Esophagus muscularis mucosa (tissue), 4 donors: Measurements from ENCODE around the gene NR0B2. TPM values are rescaled to one million over a fixed set of nuclear protein-coding genes. Genes with fewer than 3 reads are reported as not detected.
"Not testable (repeated sequence)": the region's sequence is repeated elsewhere in the genome, so short reads cannot be mapped to it uniquely, and the experiment has no call there.

ENCODE experiments used
- DNase-seq: peaks from one replicate; pipeline ENCODE4 v3.0.0-alpha.2; 2017; ENCODE audit errors: extremely low spot score
- H3K27ac ChIP-seq, 4 donors: fragments of 200-600 bp; sonication (generic); replicated peaks in 1 of 4; 1 replicate in 3 of 4; 2 replicates in 1 of 4; pipeline ENCODE4 v1.5.1; 2016 to 2019; ENCODE audit warnings: mild to moderate bottlenecking in 1 of 4
- H3K27me3 ChIP-seq, 4 donors: fragments of 200-600 bp; sonication (generic); one replicate each; pipeline versions ENCODE4 v1.5.1 to v1.6.0; 2016 to 2019
- H3K36me3 ChIP-seq, 4 donors: fragments of 200-600 bp; sonication (generic); one replicate each; pipeline ENCODE4 v1.5.1; 2016 to 2019
- H3K4me1 ChIP-seq, 4 donors: fragments of 200-600 bp; sonication (generic); one replicate each; pipeline ENCODE4 v1.5.1; 2016 to 2019
- H3K4me3 ChIP-seq, 4 donors: fragments of 200-600 bp; sonication (generic); 1 replicate in 2 of 4; 2 replicates in 2 of 4; pipeline ENCODE4 v1.5.1; 2016 to 2019; ENCODE audit warnings: mild to moderate bottlenecking in 4 of 4, moderate library complexity in 1 of 4
- H3K9me3 ChIP-seq, 4 donors: fragments of 200-600 bp; sonication (generic); 1 replicate in 3 of 4; 2 replicates in 1 of 4; pipeline ENCODE4 v1.5.1; 2016 to 2019
- EP300 ChIP-seq: sonication (generic); formaldehyde crosslinking; IDR thresholded peaks from one replicate; pipeline ENCODE4 v1.6.1; 2017; ENCODE audit warnings: antibody characterized with exemption
- POLR2A ChIP-seq: fragments of 450-650 bp; IDR thresholded peaks from one replicate; pipeline ENCODE4 v1.6.1; 2017; ENCODE audit warnings: antibody characterized with exemption, moderate library complexity, mild to moderate bottlenecking, low read depth
- POLR2AphosphoS5 ChIP-seq, 2 donors: sonication (generic); formaldehyde crosslinking; IDR thresholded peaks; one replicate each; pipeline ENCODE4 v1.6.1; 2017; ENCODE audit warnings: antibody characterized with exemption in 2 of 2
- WGBS: methylation state at CpG from one replicate; pipeline ENCODE4 v1.1.5; 2018; 5-methylcytosine and 5-hydroxymethylcytosine counted together
- intact Hi-C: fragments of 100-400 bp; cut with DNase I; formaldehyde crosslinking; loops from one replicate; pipeline ENCODE4 v1.15.1; 2023
- total RNA-seq, 4 donors: library from RNA; depleted of rRNA; stranded (reverse); fragments of >200 nt; gene quantifications; one replicate each; pipeline versions ENCODE4 v1.1.0 to v1.2.1, GENCODE V29; 2016
- TF ChIP-seq, protein P1 (sequence below), 3 experiments: fragments of 200-600 bp in 2 of 3; fragments of 450-650 bp in 1 of 3; sonication (generic) in 2 of 3; IDR thresholded peaks; one replicate each; pipeline ENCODE4 v1.5.1; 2017 to 2019; ENCODE audit warnings: antibody characterized with exemption in 3 of 3, mild to moderate bottlenecking in 2 of 3, moderate library complexity in 1 of 3

The NR0B2 gene
- total RNA-seq, 4 donors from 2014 or later, result not detected

DNA sequence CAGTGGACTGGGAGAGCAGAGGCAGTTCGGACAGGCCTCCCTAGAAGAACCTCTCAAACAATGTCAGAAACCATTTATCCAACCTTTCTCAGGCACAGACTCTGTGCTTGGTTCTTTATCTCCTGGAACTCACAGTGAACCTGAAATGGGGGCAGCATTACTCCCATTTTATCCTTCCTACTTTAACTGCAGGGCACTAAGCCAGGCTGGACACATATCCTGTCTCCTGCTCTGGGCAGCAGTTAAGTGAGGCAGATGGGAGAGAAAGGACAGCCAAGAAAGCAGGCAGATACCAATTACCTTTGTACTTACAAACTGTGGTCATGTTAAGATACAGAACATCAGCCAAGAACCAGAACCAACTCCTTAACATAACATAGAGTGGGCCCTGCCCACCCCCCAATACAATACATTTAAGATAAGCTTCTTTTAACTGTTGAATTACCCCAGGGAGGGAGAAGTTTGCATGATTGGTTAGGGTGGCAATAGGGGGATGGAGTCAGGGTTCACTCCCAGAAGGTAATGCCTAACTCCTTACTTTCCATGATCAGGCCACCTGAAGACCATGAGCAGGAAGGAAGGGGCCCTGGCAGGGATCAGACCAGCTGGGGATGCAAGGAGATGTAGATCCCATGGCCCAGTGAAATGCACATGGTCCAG, 35.6 kb upstream of the NR0B2 start:
- H3K36me3 ChIP-seq, result peaks cover 16 to 34% (median 31%) of the 10 kb centered on the region in 4 donors
- WGBS, result 71% methylated on average over 1 of the region's 1 CpG

DNA sequence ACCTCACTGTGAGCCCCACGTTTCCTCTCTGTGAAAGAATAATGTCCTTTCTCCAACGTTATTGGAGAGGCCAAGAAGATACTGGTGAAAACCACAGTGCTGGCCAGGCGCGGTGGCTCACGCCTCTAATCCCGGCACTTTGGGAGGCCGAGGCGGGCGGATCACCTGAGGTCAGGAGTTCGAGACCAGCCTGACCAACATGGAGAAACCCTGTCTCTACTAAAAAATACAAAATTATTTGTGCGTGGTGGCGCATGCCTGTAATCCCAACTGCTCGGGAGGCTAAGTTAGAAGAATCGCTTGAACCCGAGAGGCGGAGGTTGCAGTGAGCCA, 34.9 kb upstream of the NR0B2 start:
- intact Hi-C loops, H3K4me1 ChIP-seq, DNase-seq, H3K27ac ChIP-seq, H3K9me3 ChIP-seq, H3K27me3 ChIP-seq, H3K4me3 ChIP-seq: not testable (repeated sequence)
- 88% methylated on average over 16 of the region's 16 CpGs for WGBS
- H3K36me3 ChIP-seq, result peaks cover 23 to 41% (median 38%) of the 10 kb centered on the region in 4 donors

More for the DNA sequence above, 35.6 kb upstream of the NR0B2 start:
- H3K9me3 ChIP-seq, result no peaks in the 10 kb centered on the region
- H3K4me3 ChIP-seq, result no peak overlapping the region
- no peak for DNase-seq
- intact Hi-C loops, result no loop called here
- H3K4me1 ChIP-seq, result peaks cover 0 to 4% (median 0%) of the 10 kb centered on the region in 4 donors
- no peak overlapping the region for H3K27ac ChIP-seq
- TF ChIP-seq POLR2A (no peak), EP300 (no peak)
- TF ChIP-seq, protein P1, sequence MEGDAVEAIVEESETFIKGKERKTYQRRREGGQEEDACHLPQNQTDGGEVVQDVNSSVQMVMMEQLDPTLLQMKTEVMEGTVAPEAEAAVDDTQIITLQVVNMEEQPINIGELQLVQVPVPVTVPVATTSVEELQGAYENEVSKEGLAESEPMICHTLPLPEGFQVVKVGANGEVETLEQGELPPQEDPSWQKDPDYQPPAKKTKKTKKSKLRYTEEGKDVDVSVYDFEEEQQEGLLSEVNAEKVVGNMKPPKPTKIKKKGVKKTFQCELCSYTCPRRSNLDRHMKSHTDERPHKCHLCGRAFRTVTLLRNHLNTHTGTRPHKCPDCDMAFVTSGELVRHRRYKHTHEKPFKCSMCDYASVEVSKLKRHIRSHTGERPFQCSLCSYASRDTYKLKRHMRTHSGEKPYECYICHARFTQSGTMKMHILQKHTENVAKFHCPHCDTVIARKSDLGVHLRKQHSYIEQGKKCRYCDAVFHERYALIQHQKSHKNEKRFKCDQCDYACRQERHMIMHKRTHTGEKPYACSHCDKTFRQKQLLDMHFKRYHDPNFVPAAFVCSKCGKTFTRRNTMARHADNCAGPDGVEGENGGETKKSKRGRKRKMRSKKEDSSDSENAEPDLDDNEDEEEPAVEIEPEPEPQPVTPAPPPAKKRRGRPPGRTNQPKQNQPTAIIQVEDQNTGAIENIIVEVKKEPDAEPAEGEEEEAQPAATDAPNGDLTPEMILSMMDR (IDR thresholded peaks at IDR 0.05), result no peak
- peaks cover 0 to 12% (median 0%) of the 10 kb centered on the region in 4 donors for H3K27me3 ChIP-seq

DNA sequence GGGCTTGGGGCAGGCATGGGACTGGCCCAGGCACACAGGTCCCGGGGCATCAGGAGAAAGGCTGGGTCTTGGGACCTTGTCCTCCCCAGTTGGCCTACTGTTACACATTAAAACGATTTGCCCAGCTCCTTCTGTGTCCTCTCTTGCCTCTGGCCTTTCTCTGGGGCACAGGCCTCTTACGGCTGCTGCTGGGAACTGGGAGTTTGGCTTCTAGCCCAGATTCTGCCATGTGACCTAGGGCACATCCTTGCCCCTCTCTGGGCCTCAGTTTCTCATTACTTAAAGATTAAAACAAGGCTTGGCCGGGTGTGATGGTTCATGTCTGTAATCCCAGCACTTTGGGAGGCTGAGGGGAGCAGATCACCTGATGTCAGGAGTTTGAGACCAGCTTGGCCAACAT, 32.5 kb upstream of the NR0B2 start:
- Histone ChIP-seq H3K9me3 (no peaks in the 10 kb centered on the region), H3K4me1 (peaks cover 0 to 4% (median 0%) of the 10 kb centered on the region in 4 donors), H3K4me3 (no peak overlapping the region), H3K36me3 (peaks cover 45 to 65% (median 62%) of the 10 kb centered on the region in 4 donors), H3K27ac (no peak overlapping the region), H3K27me3 (no peaks in the 10 kb centered on the region)
- intact Hi-C loops, result no loop called here
- 85% methylated on average over 4 of the region's 4 CpGs for WGBS
- TF ChIP-seq EP300 (no peak), POLR2AphosphoS5 (IDR thresholded peaks at IDR 0.05) (no peak), POLR2A (no peak)
- TF ChIP-seq, protein P1 (IDR thresholded peaks at IDR 0.05), result no peak
- DNase-seq, result no peak

DNA sequence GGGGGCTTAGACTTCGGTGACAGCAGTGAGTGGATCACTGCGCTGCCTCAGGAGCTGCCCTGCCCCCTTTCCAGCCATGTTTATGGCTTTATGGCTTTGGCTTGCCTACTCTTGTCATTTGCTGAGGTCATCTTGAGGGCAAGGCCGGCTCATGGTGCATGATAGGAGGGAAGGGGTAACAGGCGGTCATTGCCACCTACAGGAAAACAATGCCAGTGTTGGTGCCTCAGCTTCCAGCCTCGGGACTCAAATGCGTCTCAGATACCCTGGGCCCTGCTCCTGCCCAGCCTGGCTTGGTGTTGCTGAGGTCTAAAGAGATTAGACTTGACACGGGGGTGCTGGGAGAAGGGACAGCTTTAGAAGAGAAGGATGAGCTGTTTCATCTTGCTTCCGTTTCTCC, 32.0 kb upstream of the NR0B2 start:
- Histone ChIP-seq H3K27me3 (no peaks in the 10 kb centered on the region), H3K27ac (no peak overlapping the region), H3K4me1 (peaks cover 0 to 4% (median 0%) of the 10 kb centered on the region in 4 donors), H3K4me3 (no peak overlapping the region), H3K9me3 (no peaks in the 10 kb centered on the region), H3K36me3 (peaks cover 46 to 67% (median 65%) of the 10 kb centered on the region in 4 donors)
- TF ChIP-seq EP300 (no peak), POLR2AphosphoS5 (IDR thresholded peaks at IDR 0.05) (no peak), POLR2A (no peak)
- TF ChIP-seq, protein P1 (IDR thresholded peaks at IDR 0.05), result no peak
- no peak for DNase-seq
- intact Hi-C loops, result no loop called here
- 85% methylated on average over 8 of the region's 8 CpGs for WGBS

DNA sequence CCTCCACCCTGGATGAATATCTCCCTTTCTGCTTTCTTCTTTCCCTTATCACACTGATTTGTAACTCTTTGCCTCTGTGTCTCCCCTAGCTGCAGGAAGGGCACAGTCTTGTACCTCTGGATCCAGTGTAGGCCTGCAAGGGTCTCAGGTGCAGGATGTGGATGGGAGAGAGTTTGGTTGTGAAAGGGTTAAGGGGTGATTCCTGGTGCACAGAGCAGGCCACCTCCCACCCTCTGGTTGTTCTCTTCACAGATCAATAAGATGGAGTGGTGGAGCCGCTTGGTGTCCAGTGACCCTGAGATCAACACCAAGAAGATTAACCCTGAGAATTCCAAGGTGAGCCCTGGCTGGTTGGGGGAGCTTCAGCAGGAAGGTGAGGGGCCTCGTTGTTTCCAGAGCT, 31.4 kb upstream of the NR0B2 start:
- Histone ChIP-seq H3K4me1 (peaks cover 0 to 4% (median 0%) of the 10 kb centered on the region in 4 donors), H3K27me3 (no peaks in the 10 kb centered on the region), H3K36me3 (peaks cover 46 to 67% (median 65%) of the 10 kb centered on the region in 4 donors), H3K4me3 (no peak overlapping the region), H3K27ac (no peak overlapping the region), H3K9me3 (no peaks in the 10 kb centered on the region)
- TF ChIP-seq, protein P1 (IDR thresholded peaks at IDR 0.05), result no peak
- no peak for TF ChIP-seq POLR2AphosphoS5 (IDR thresholded peaks at IDR 0.05)
- intact Hi-C loops, result no loop called here
- DNase-seq, result no peak
- WGBS, result 93% methylated on average over 2 of the region's 2 CpGs
